GM12878 (cell line): ENCODE data around the gene ZDHHC1. TPM values are rescaled to one million over a fixed set of nuclear protein-coding genes. Genes with fewer than 3 reads are reported as not detected.
"Not testable (repeated sequence)": the region's sequence is repeated elsewhere in the genome, so short reads cannot be mapped to it uniquely, and the experiment has no call there.

Experiments used
- ATAC-seq: fragments of 200-7000 bp; cut with Tn5 transposase; 3 replicates; pipeline ENCODE4 v1.9.1; 2020; ENCODE audit warnings: mild to moderate bottlenecking, moderate library complexity
- BruUV-seq: library from RNA; stranded (reverse); fragments of 400-500 nt; replicated peaks from 2 replicates; lab custom pipeline; 2021; lab: Mats Ljungman, UMichigan
- CTCF ChIA-PET: fragments of 300-600 bp; sonication (Branson Sonifier 250); formaldehyde crosslinking; extraction: SDS; loops from one replicate; lab custom pipeline; 2021; ENCODE audit warnings: inconsistent platforms; lab: Yijun Ruan, JAX
- POLR2A ChIA-PET: fragments of 350-600 bp; formaldehyde crosslinking; extraction: SDS; loops from one replicate; lab custom pipeline; 2021; ENCODE audit warnings: inconsistent platforms; lab: Charles Lee
- RAD21 ChIA-PET: fragments of 300-600 bp; sonication (Branson Sonifier 250); formaldehyde crosslinking; loops from one replicate; lab custom pipeline; 2023; ENCODE audit warnings: antibody characterized with exemption; ENCODE audit not compliant: unreplicated experiment; lab: Charles Lee
- SMC1A ChIA-PET: fragments of 300-600 bp; sonication (Branson Sonifier 250); formaldehyde crosslinking; loops from one replicate; lab custom pipeline; 2023; ENCODE audit not compliant: unreplicated experiment, uncharacterized antibody; lab: Charles Lee
- DNase-seq: peaks from one replicate; pipeline ENCODE4 v3.0.0-alpha.2; 2011; ENCODE audit warnings: low read depth, low spot score
- FAIRE-seq: peaks from 3 replicates; lab custom pipeline; 2011; peaks lifted over from hg19 to GRCh38; lab: Jason Lieb, UNC
- H2AFZ ChIP-seq: 2 replicates; pipeline ENCODE4 v1.6.0; 2011; ENCODE audit warnings: low read depth, low read length, control low read depth; ENCODE audit not compliant: control insufficient read depth
- H3K27ac ChIP-seq: 2 replicates; pipeline ENCODE4 v1.5.1; 2011; ENCODE audit warnings: control low read depth; ENCODE audit not compliant: control insufficient read depth, insufficient read depth
- H3K27me3 ChIP-seq, 2 experiments: replicated peaks in 1 of 2; 2 replicates each; pipeline versions ENCODE4 v1.6.0 to v1.6.1; 2011; ENCODE audit warnings: low read length in 1 of 2; ENCODE audit not compliant: control insufficient read depth in 2 of 2, insufficient read depth in 2 of 2
- H3K36me3 ChIP-seq, 2 experiments: 2 replicates each; pipeline ENCODE4 v1.5.1; 2011; ENCODE audit warnings: low read length in 1 of 2; ENCODE audit not compliant: control insufficient read depth in 2 of 2, insufficient read depth in 2 of 2
- H3K4me1 ChIP-seq: 2 replicates; pipeline ENCODE4 v1.6.1; 2011; ENCODE audit warnings: mild to moderate bottlenecking, low read length, moderate library complexity, mixed read lengths; ENCODE audit not compliant: control insufficient read depth, insufficient read depth
- H3K4me2 ChIP-seq: 2 replicates; pipeline ENCODE4 v1.6.0; 2011; ENCODE audit warnings: control low read depth; ENCODE audit not compliant: control insufficient read depth, insufficient read depth
- H3K4me3 ChIP-seq: fragments of 200-600 bp; sonication (generic); 2 replicates; pipeline ENCODE4 v1.5.1; 2016
- H3K79me2 ChIP-seq: 2 replicates; pipeline ENCODE4 v1.6.0; 2011; ENCODE audit warnings: low read length; ENCODE audit not compliant: control insufficient read depth, insufficient read depth
- H3K9ac ChIP-seq: 2 replicates; pipeline ENCODE4 v1.8.0; 2011; ENCODE audit warnings: low read length, control low read depth, mixed read lengths; ENCODE audit not compliant: control insufficient read depth, insufficient read depth
- H3K9me3 ChIP-seq: replicated peaks from 3 replicates; pipeline ENCODE4 v1.5.1; 2011; ENCODE audit warnings: mild to moderate bottlenecking, low read length; ENCODE audit not compliant: control insufficient read depth, insufficient read depth
- H4K20me1 ChIP-seq: 2 replicates; pipeline ENCODE4 v1.6.0; 2011; ENCODE audit not compliant: control insufficient read depth, insufficient read depth
- EP300 ChIP-seq, 2 experiments: fragments of 150-350 bp in 1 of 2; IDR thresholded peaks; 2 replicates each; pipeline ENCODE4 v1.6.1; 2011 to 2012; ENCODE audit warnings: low read depth in 2 of 2, low read length in 2 of 2, borderline replicate concordance in 1 of 2, improper control_type of control experiment in 1 of 2, inconsistent platforms in 1 of 2; ENCODE audit not compliant: control insufficient read depth in 1 of 2
- ESRRA ChIP-seq: IDR thresholded peaks from 2 replicates; pipeline ENCODE4 v1.6.1; 2012; ENCODE audit warnings: mild to moderate bottlenecking, low read length, improper control_type of control experiment
- MTA3 ChIP-seq: IDR thresholded peaks from 2 replicates; pipeline ENCODE4 v1.6.1; 2012; ENCODE audit warnings: low read length, inconsistent platforms, borderline replicate concordance
- NFXL1 ChIP-seq: fragments of 450-650 bp; IDR thresholded peaks from 2 replicates; pipeline ENCODE4 v1.6.1; 2017; ENCODE audit warnings: antibody characterized with exemption, mild to moderate bottlenecking, borderline replicate concordance
- ZSCAN29 ChIP-seq: fragments of 450-650 bp; IDR thresholded peaks from 2 replicates; pipeline ENCODE4 v1.6.1; 2017; ENCODE audit warnings: mild to moderate bottlenecking, moderate library complexity
- WGBS: methylation state at CpG from one replicate; pipeline ENCODE4 v1.1.6; 2016; ENCODE audit warnings: low lambda C conversion rate; ENCODE audit not compliant: insufficient replicate concordance, insufficient coverage; ENCODE audit errors: missing lambda C conversion rate; 5-methylcytosine and 5-hydroxymethylcytosine counted together
- in situ Hi-C: fragments of 300-500 bp; cut with MboI; formaldehyde crosslinking; loops from 9 replicates; pipeline ENCODE4 v1.14.3; 2018; ENCODE audit warnings: mixed read lengths
- intact Hi-C: fragments of 100-400 bp; cut with micrococcal nuclease; formaldehyde crosslinking; loops from one replicate; pipeline ENCODE4 v1.14.2; 2022; ENCODE audit not compliant: unreplicated experiment
- polyA plus RNA-seq, 11 experiments: library from polyadenylated mRNA; depleted of rRNA in 4 of 11; unstranded in 6 of 11; stranded (reverse) in 5 of 11; fragments of >200 nt; fragmentation: Nextera tagmentation in 4 of 11; fragmentation: Illumina TruSeq in 1 of 11; extraction: Ambion mirVana in 4 of 11; extraction: Trizol in 1 of 11; gene quantifications; 1 replicate in 1 of 11; 2 replicates in 10 of 11; pipeline versions ENCODE4 v1.2.1 to v1.2.3, GENCODE V29; 2011 to 2016; ENCODE audit warnings: inconsistent platforms in 2 of 11, missing spikeins in 2 of 11, low read depth in 1 of 11
- total RNA-seq, 4 experiments: library from RNA; depleted of rRNA in 3 of 4; stranded (reverse); fragments of >200 nt in 3 of 4; fragmentation: Illumina TruSeq in 1 of 4; extraction: Trizol in 1 of 4; gene quantifications; 2 replicates each; pipeline versions ENCODE4 v1.2.1 to v1.2.3, GENCODE V29; 2013 to 2021
- TF ChIP-seq, protein P1 (sequence below), 3 experiments: IDR thresholded peaks in 2 of 3; conservative IDR thresholded peaks in 1 of 3; 2 replicates each; pipeline ENCODE4 v1.5.1; 2011; ENCODE audit warnings: low read depth in 3 of 3, low read length in 3 of 3, mild to moderate bottlenecking in 3 of 3, control low read depth in 2 of 3, moderate library complexity in 2 of 3, inconsistent platforms in 1 of 3, mixed read lengths in 1 of 3; ENCODE audit not compliant: control insufficient read depth in 2 of 3, insufficient read depth in 1 of 3; ENCODE audit errors: extremely low read depth in 1 of 3

The ZDHHC1 gene
- total and polyA plus RNA-seq, 10 of the 15 experiments (the other 5 are each of a cell fraction or from before 2014, with no cell fraction given) = 0.07 to 1.2 (median 0.66) TPM; not detected in 2

- FAIRE-seq = no peak
- Histone ChIP-seq H3K36me3 (no peaks in the 10 kb centered on the region), H3K4me3 (no peak overlapping the region), H3K9ac (no peak overlapping the region), H3K27me3 (peaks cover 2 to 4% of the 10 kb centered on the region in 2 experiments; a peak in 3 of 4 replicates)
- intact Hi-C loops = no loop called here
- SMC1A ChIA-PET = interaction anchor here (1.0 to 2.3 kb wide), 3 partner anchors 9 to 157 kb away, joined by 3 to 5 read pairs (median 4); no protein-coding TSS in a partner anchor
- CTCF ChIA-PET = interaction anchor here (1.0 to 1.6 kb wide), 7 partner anchors 9 to 157 kb away, joined by 3 to 5 read pairs (median 4); no protein-coding TSS in a partner anchor
- no TSS peak for BruUV-seq
- no peak for TF ChIP-seq EP300 (IDR thresholded peaks at IDR 0.05; ENCODE audit: borderline replicate concordance in 1 of 2, control insufficient read depth in 1 of 2, low read depth in 2 of 2, low read length in 2 of 2)
- TF ChIP-seq NFXL1 = no peak
- no peak for TF ChIP-seq ZSCAN29
- TF ChIP-seq, protein P1, sequence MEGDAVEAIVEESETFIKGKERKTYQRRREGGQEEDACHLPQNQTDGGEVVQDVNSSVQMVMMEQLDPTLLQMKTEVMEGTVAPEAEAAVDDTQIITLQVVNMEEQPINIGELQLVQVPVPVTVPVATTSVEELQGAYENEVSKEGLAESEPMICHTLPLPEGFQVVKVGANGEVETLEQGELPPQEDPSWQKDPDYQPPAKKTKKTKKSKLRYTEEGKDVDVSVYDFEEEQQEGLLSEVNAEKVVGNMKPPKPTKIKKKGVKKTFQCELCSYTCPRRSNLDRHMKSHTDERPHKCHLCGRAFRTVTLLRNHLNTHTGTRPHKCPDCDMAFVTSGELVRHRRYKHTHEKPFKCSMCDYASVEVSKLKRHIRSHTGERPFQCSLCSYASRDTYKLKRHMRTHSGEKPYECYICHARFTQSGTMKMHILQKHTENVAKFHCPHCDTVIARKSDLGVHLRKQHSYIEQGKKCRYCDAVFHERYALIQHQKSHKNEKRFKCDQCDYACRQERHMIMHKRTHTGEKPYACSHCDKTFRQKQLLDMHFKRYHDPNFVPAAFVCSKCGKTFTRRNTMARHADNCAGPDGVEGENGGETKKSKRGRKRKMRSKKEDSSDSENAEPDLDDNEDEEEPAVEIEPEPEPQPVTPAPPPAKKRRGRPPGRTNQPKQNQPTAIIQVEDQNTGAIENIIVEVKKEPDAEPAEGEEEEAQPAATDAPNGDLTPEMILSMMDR (IDR thresholded peaks at IDR 0.05 in 2 of 3, conservative IDR thresholded peaks at IDR 0.05 in 1 of 3; ENCODE audit: control insufficient read depth in 2 of 3, extremely low read depth in 1 of 3, insufficient read depth in 1 of 3, low read depth in 3 of 3, low read length in 3 of 3) = no peak
- TF ChIP-seq ESRRA = no peak
- TF ChIP-seq MTA3 = no peak
- TF ChIP-seq, all 136 proteins: peak for 0
- H3K9me3 ChIP-seq = no peaks in the 10 kb centered on the region
- in situ Hi-C loops = loop anchor here (25.0 kb wide), 1 partner anchor 430 kb away; the partner anchor contains the start of gene CES4A
- ChIA-PET RAD21 (interaction anchor here (1.3 to 1.9 kb wide), 2 partner anchors 9 to 10 kb away, joined by 3 to 5 read pairs; no protein-coding TSS in a partner anchor), POLR2A (no interaction called here)
- H3K4me2 ChIP-seq = no peak overlapping the region
- ATAC-seq (no peak), DNase-seq (no peak)
- WGBS = 59% methylated on average over 2 of the region's 2 CpGs
- no peak overlapping the region for H2AFZ ChIP-seq
- H3K4me1 ChIP-seq = peaks cover 4% of the 10 kb centered on the region; the same call in 1 of the 2 replicates
- no peak overlapping the region for H3K27ac ChIP-seq
- 0 out of 2 replicates have a peak, but pooled peaks cover 2% of the 10 kb centered on the region for H4K20me1 ChIP-seq
- no peaks in the 10 kb centered on the region for H3K79me2 ChIP-seq
These were observed 1.2 kb upstream of the ZDHHC1 start for GRCh38 chr16:67417333-67418061.

- intact Hi-C loops, RAD21 ChIA-PET, H4K20me1 ChIP-seq, H3K4me3 ChIP-seq, DNase-seq, H3K27ac ChIP-seq, H3K9me3 ChIP-seq, SMC1A ChIA-PET, FAIRE-seq, H3K9ac ChIP-seq, POLR2A ChIA-PET, H3K36me3 ChIP-seq, H3K27me3 ChIP-seq, H3K4me1 ChIP-seq, ATAC-seq, H2AFZ ChIP-seq, BruUV-seq, H3K79me2 ChIP-seq: not testable (repeated sequence)
- peak overlapping the region; percentile 87 for H3K4me2 ChIP-seq
- 92% methylated on average over 19 of the region's 19 CpGs for WGBS
- CTCF ChIA-PET = interaction anchor here (0.6 to 3.7 kb wide), 2 partner anchors 13 to 101 kb away, joined by 3 to 13 read pairs; no protein-coding TSS in a partner anchor
- in situ Hi-C loops = loop anchor here (25.0 kb wide), 1 partner anchor 428 kb away; the partner anchor contains the start of gene CES4A
These were observed 856 bp downstream of the ZDHHC1 start for GRCh38 chr16:67415421-67415820.
